Loucy (cell line): ENCODE results near the gene ZNF831.

Experiments used
- H2AFZ ChIP-seq: fragments of 200-600 bp; sonication (generic); 2 replicates; pipeline ENCODE4 v1.6.0; 2016; ENCODE audit warnings: antibody characterized with exemption, mild to moderate bottlenecking, low read length, moderate library complexity
- H3F3A ChIP-seq: fragments of 200-600 bp; 2 replicates; pipeline ENCODE4 v1.6.0; 2016; ENCODE audit warnings: antibody characterized with exemption, low read depth, mild to moderate bottlenecking
- H3K27me3 ChIP-seq: fragments of 200-600 bp; sonication (generic); 2 replicates; pipeline ENCODE4 v1.6.1; 2014; ENCODE audit warnings: low read length, mild to moderate bottlenecking; ENCODE audit not compliant: insufficient read depth, poor library complexity, severe bottlenecking
- H3K36me3 ChIP-seq: fragments of 200-600 bp; sonication (generic); 2 replicates; pipeline ENCODE4 v1.6.1; 2016; ENCODE audit warnings: low read length; ENCODE audit not compliant: insufficient read depth
- H3K4me1 ChIP-seq: fragments of 200-600 bp; sonication (generic); 2 replicates; pipeline ENCODE4 v1.5.1; 2014; ENCODE audit warnings: low read length, mild to moderate bottlenecking; ENCODE audit not compliant: insufficient read depth, poor library complexity, severe bottlenecking
- H3K4me2 ChIP-seq: fragments of 200-600 bp; sonication (generic); 2 replicates; pipeline ENCODE4 v1.6.0; 2014; ENCODE audit warnings: antibody characterized with exemption, low read length, low read depth, mild to moderate bottlenecking; ENCODE audit not compliant: poor library complexity, severe bottlenecking
- H3K4me3 ChIP-seq: fragments of 200-600 bp; sonication (generic); 2 replicates; pipeline ENCODE4 v1.5.1; 2014; ENCODE audit warnings: low read length, mild to moderate bottlenecking, mixed read lengths; ENCODE audit not compliant: poor library complexity, severe bottlenecking
- H3K79me2 ChIP-seq: fragments of 200-600 bp; sonication (generic); 2 replicates; pipeline ENCODE4 v1.6.1; 2014; ENCODE audit warnings: low read length; ENCODE audit not compliant: insufficient read depth
- H3K9ac ChIP-seq: fragments of 200-600 bp; sonication (generic); 2 replicates; pipeline ENCODE4 v1.6.0; 2014; ENCODE audit warnings: mild to moderate bottlenecking, low read depth, low read length, moderate library complexity; ENCODE audit not compliant: poor library complexity, severe bottlenecking
- H3K9me2 ChIP-seq: fragments of 200-600 bp; sonication (generic); replicated peaks from 2 replicates; pipeline ENCODE4 v1.6.1; 2016; ENCODE audit warnings: low read depth, low read length, mixed read lengths
- H3K9me3 ChIP-seq: fragments of 200-600 bp; sonication (generic); 2 replicates; pipeline ENCODE4 v1.6.1; 2014; ENCODE audit warnings: mild to moderate bottlenecking, antibody characterized with exemption, low read length, low read depth; ENCODE audit not compliant: insufficient read depth
- H4K20me1 ChIP-seq: fragments of 200-600 bp; sonication (generic); 2 replicates; pipeline ENCODE4 v1.6.0; 2014; ENCODE audit warnings: antibody characterized with exemption, low read length, mild to moderate bottlenecking; ENCODE audit not compliant: insufficient read depth, poor library complexity, severe bottlenecking
- CTCF ChIP-seq: fragments of 200-600 bp; sonication (generic); conservative IDR thresholded peaks from 2 replicates; pipeline ENCODE4 v1.5.1; 2014; ENCODE audit warnings: mild to moderate bottlenecking, antibody characterized with exemption, low read length
- EZH2phosphoT487 ChIP-seq: fragments of 200-600 bp; IDR thresholded peaks from 2 replicates; pipeline ENCODE4 v1.6.1; 2018; ENCODE audit warnings: antibody characterized with exemption, mild to moderate bottlenecking, moderate library complexity, borderline replicate concordance

ZNF831 gene

DNA sequence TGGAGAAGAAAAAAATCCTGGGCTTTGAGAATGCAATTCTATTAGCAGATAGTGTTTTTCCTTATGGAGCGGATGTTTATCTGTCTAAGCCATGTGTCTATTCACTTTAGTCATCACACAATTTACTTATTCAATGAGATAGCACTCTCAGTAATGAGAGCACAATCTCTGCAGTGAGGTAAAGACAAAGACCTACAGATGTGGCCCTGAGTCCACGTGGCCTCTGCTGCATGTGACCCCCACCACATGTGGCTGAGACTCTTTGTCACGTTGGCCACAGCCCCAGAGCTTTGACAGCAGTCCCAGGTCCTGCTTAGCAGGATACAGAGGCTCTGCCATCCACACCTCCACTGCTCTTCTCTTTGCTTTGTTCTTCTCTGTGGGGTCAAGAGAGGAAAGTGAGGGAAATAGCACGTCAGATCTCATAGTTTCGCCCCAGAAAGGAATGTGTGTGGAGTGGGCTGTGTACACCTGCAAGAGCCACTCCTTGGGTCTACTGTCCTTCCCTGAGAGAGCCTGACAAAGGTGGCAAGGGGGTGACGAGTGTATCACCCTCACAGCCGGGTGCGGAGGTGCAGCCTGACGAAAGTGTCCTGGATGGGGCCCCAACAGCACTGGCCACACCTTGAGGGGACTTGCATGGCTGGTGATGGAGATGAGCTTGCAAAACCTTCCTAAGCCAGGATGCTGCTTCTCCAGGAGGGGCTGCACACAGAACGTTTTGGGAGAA is 40.7 kb downstream of the ZNF831 start:
- H3K79me2 ChIP-seq: no peaks in the 10 kb centered on the region
- no peak overlapping the region for H3K4me2 ChIP-seq
- H3K4me1 ChIP-seq: no peaks in the 10 kb centered on the region
- no peaks in the 10 kb centered on the region for H3K27me3 ChIP-seq
- H2AFZ ChIP-seq: no peak overlapping the region
- H3K9me2 ChIP-seq: no peaks in the 10 kb centered on the region
- no peak overlapping the region for H3K4me3 ChIP-seq
- TF ChIP-seq EZH2phosphoT487 (no peak), CTCF (no peak)
- H4K20me1 ChIP-seq: no peaks in the 10 kb centered on the region
- no peaks in the 10 kb centered on the region for H3F3A ChIP-seq
- no peaks in the 10 kb centered on the region for H3K9me3 ChIP-seq
- no peaks in the 10 kb centered on the region for H3K36me3 ChIP-seq
- no peak overlapping the region for H3K9ac ChIP-seq

DNA sequence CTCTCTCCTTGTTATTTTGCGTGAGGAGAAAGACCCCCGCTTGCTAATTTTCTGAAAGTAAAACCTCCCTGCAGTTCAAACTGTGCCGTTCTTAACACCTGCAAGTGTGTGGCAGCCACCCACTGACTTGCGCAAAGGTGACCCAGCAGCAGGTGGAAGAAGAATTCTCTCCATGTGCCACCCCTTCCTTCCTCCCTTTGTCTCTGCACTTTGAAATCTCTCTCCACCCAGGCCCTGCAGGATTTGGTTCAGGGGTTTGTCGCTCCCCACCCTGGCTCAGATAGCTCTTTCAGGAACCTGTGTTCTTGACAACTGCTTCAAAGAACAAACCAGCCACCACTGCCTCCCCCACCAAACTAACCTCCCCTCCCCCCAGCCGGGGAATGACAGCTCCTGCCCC is 41.4 kb downstream of the ZNF831 start:
- Histone ChIP-seq H3K9me2 (no peaks in the 10 kb centered on the region), H3K4me1 (no peaks in the 10 kb centered on the region), H3F3A (no peaks in the 10 kb centered on the region), H4K20me1 (no peaks in the 10 kb centered on the region), H3K36me3 (no peaks in the 10 kb centered on the region), H3K9me3 (no peaks in the 10 kb centered on the region), H3K4me3 (no peak overlapping the region), H3K4me2 (no peak overlapping the region), H3K9ac (no peak overlapping the region), H3K27me3 (no peaks in the 10 kb centered on the region), H2AFZ (no peak overlapping the region), H3K79me2 (no peaks in the 10 kb centered on the region)
- TF ChIP-seq EZH2phosphoT487 (no peak), CTCF (no peak)

DNA sequence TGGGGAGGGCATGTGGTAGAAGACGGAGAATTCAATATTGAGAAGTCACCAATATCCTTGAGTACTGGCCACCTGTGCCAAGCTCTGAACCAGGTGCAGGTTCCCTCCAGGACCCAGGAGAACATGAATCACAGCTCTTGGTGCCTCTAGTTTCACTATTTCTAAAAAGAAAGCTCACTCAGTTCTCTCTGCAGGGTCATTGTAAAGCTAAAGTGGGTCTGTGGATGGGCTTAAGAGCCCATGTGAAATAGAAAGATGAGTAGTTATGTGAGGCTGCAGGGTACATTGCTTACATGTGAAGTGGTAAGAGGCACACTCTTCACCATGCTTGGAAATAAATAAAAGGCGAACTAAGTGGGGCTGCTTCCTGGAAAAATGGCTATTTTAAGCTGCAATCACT is 43.6 kb downstream of the ZNF831 start:
- H3K9me2 ChIP-seq: no peaks in the 10 kb centered on the region
- no peaks in the 10 kb centered on the region for H3K4me1 ChIP-seq
- H3K27me3 ChIP-seq: no peaks in the 10 kb centered on the region
- no peak overlapping the region for H3K4me3 ChIP-seq
- no peak overlapping the region for H2AFZ ChIP-seq
- no peaks in the 10 kb centered on the region for H3K9me3 ChIP-seq
- no peak overlapping the region for H3K9ac ChIP-seq
- no peaks in the 10 kb centered on the region for H3K79me2 ChIP-seq
- H4K20me1 ChIP-seq: no peaks in the 10 kb centered on the region
- TF ChIP-seq CTCF (no peak), EZH2phosphoT487 (no peak)
- no peak overlapping the region for H3K4me2 ChIP-seq
- no peaks in the 10 kb centered on the region for H3F3A ChIP-seq
- H3K36me3 ChIP-seq: no peaks in the 10 kb centered on the region
